Omental fat pad (tissue), 4 donors: ENCODE measurements around the gene AKAP12. TPM values are rescaled to one million over a fixed set of nuclear protein-coding genes. Genes with fewer than 3 reads are reported as not detected.

ENCODE experiments used
- ATAC-seq: fragments of 150-250 bp; one replicate; pipeline ENCODE4 v1.9.1; 2016; ENCODE audit warnings: mild to moderate bottlenecking, moderate library complexity; ENCODE audit not compliant: low FRiP score
- DNase-seq: peaks from one replicate; pipeline ENCODE4 v3.0.0-alpha.2; 2019; ENCODE audit warnings: low spot score
- total RNA-seq, 4 donors: library from RNA; depleted of rRNA; stranded (reverse); fragments of >200 nt; gene quantifications; one replicate each; pipeline ENCODE4 v1.1.0, GENCODE V29; 2016
- TF ChIP-seq, protein P1 (sequence below), 3 donors: fragments of 450-650 bp; IDR thresholded peaks; one replicate each; pipeline ENCODE4 v1.5.1; 2016 to 2017; ENCODE audit warnings: antibody characterized with exemption in 3 of 3, mild to moderate bottlenecking in 3 of 3, moderate library complexity in 2 of 3

AKAP12 gene
- total RNA-seq, 4 donors from 2014 or later, result 151 to 488 (median 216) TPM

DNA sequence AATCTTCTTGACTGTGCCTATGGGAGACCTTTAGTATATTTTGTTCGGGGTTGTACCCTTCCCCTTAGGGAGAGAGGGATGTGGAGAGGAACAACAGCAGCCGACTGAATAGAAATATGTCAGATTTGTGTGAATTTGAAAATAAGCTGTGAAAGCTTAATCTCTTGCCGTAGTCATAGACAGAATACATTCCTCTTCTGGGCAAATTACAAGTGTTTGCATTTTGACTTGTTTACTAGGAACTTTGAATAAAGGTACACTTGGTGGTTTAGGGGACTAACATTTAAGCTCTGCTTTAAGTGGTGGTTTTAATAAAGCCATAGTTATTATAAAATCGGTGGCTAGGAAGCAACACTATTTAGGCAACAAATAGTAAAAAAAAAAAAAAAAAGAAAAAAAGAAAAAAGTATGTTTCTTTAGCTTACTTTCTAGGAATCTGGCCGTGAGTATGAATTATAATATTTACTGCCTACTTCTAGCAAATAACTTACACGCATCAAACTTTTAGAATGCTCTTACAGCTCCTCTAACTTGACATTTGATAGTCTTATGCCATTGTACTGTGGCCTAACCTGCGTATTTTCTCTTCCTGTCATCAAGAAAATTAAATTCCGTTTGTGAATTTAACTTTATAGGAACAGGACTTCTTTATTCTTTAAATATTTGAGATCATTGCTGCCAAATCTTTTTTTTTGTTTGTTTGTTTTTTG is 86.5 kb downstream of the AKAP12 start:
- no peak for DNase-seq
- TF ChIP-seq, protein P1, sequence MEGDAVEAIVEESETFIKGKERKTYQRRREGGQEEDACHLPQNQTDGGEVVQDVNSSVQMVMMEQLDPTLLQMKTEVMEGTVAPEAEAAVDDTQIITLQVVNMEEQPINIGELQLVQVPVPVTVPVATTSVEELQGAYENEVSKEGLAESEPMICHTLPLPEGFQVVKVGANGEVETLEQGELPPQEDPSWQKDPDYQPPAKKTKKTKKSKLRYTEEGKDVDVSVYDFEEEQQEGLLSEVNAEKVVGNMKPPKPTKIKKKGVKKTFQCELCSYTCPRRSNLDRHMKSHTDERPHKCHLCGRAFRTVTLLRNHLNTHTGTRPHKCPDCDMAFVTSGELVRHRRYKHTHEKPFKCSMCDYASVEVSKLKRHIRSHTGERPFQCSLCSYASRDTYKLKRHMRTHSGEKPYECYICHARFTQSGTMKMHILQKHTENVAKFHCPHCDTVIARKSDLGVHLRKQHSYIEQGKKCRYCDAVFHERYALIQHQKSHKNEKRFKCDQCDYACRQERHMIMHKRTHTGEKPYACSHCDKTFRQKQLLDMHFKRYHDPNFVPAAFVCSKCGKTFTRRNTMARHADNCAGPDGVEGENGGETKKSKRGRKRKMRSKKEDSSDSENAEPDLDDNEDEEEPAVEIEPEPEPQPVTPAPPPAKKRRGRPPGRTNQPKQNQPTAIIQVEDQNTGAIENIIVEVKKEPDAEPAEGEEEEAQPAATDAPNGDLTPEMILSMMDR (IDR thresholded peaks at IDR 0.05), result no peak
- ATAC-seq, result no peak

DNA sequence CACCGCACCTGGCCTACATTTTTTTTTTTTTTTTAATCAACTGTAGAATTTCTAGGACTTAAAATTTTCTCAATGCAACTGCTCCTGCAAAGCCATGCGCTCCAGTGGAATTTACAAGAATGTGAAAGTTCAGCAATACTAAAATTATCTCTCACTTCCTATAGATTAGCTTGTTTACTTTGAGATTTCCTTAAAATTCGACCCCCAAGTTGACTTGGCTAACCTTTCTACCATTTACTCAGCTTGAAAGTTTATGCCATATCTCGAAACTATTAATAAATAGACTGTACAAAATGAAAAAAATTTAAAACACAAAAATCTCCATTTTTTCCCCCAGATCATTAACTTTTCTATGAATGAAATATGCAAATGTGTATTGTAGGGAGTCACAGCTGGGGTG is 87.3 kb downstream of the AKAP12 start:
- ATAC-seq (no peak), DNase-seq (no peak)
- TF ChIP-seq, protein P1 (IDR thresholded peaks at IDR 0.05), result no peak

DNA sequence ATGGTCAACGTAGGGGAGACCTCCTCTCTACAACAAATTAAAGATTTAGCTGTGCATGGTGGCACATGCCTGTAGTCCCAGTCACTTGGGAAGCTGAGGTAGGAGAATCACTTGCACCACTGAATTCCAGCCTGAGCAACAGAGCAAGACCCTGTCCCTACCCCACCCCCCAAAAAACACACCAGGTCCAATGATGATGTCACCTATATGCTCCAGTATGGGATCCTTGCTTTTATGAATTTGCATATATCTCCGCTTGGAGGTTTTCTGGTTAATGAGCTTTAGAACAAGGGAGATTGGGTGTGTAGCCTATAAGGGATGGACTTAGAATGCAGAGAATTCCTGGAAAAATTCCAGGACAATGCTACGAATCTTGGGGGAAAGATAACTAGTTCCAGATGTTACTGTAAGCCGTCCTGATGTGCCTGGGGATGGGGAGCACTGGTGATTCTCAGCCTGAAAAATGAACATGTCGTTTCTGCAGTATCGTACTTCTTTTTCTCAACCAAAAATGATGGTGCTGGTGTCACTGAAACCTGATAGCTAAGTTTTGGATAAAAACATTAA is 90.4 kb downstream of the AKAP12 start:
- ATAC-seq, result no peak
- DNase-seq, result no peak
- TF ChIP-seq, protein P1 (IDR thresholded peaks at IDR 0.05), result no peak

DNA sequence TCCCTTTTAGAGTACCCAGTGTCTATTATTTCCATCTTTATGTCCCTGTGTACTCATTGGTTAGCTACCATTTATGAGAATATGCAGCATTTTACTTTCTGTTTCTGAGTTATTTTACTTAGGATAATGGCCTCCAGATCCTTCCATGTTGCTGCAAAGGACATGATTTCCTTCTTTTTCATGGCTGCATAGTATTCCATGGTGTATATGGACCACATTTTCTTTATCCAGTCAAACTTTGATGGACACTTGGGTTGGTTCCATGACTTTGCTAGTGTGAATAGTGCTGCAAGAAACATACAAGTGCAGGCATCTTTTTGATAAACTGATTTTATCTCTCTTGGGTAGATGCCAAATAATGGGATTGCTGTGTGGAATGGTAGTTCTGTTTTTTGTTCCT is 96.2 kb downstream of the AKAP12 start:
- DNase-seq (no peak), ATAC-seq (no peak)
- TF ChIP-seq, protein P1 (IDR thresholded peaks at IDR 0.05), result no peak

DNA sequence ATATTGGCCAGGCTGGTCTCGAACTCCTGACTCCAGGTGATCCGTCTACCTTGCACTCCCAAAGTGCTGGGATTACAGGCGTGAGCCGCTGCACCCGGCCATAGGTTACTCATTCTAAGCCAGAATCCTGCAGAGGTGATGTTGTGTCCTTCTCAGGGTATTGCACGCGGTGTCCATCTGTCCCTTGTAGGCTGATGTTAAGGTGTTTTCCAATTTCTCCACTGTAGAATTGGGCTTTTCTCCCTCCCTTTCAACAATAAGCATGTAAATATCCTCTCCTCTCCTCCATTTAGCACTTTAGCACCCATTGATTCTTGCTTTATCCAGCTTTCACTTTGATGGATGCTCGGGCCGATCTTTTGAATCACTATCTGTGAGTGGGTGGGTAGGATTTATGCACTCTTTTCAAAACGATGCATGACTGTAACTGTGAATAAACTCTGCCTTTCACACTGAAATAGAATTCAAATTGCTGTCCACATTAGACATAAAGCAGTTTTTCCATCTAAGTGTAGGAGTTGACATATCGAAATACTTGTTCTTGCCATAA is 99.0 kb downstream of the AKAP12 start:
- DNase-seq (no peak), ATAC-seq (no peak)
- TF ChIP-seq, protein P1 (IDR thresholded peaks at IDR 0.05), result no peak

DNA sequence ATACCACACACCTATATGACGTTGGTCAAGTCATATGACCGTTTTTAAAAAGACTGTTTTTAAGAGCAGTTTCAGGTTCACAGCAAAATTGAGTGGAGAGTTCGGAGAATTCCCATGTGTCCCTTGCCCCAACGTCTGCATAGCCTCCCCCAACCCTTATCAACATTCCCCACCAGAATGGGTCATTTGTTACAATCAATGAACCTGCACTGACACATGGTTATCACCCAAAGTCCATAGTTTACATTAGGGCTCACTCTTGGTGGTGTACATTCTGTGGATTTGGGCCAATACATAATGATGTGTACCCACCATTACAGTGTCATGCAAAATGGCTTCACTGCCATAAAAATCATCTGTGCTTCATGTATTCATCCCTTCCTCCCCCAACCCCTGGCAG is 99.6 kb downstream of the AKAP12 start:
- DNase-seq, result no peak
- TF ChIP-seq, protein P1 (IDR thresholded peaks at IDR 0.05), result no peak
- ATAC-seq, result no peak
